ENCODE measurements around the gene TSHZ1. TPM values are rescaled to one million over a fixed set of nuclear protein-coding genes. Genes with fewer than 3 reads are reported as not detected.

TSHZ1 gene
- total and polyA plus RNA-seq, 9 donors, result 16.0 to 31.8 (median 26.2) TPM

DNA sequence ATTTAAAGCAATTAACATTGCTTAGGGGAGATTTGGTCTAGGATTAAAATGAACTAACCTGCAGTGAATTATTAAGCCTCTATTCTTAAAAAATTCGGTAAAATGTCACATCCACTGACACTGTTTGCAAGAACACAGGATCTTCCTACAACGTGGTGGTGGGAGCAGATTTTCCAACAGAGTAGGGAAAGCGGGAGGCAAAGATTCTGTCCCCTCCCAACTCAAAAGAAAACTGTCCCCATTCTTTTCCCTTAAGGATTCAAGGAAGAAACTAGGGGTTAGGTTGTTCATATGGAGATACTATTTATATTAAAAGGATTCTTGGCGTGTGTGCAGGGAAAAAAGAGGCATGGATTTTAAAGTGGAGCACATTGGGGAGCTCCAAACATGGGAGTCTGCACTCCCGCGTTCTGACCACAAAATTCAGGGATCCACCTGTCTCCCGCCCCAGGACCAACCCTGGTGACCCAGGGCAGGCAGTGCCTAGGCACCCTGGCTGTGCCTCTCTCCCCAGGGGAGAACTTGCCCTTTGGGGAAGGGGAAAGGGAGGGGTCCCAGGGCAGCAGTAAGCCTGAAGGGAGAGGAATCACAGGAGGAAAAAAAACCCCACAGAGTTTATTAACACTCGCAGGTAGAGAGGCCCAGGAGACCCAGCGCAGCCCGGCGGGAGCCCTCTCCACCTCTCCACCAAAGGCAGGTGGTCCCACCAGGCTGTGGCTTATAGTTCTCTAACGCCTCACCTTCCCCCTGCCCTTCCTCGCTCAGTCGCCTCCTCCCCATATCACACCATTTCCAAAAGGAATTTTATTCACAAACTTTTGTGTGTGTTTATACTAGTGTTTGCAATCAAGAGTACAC lies 3.9 kb upstream of the TSHZ1 start:
- Histone ChIP-seq H3K4me1 (ENCODE audit: control insufficient read depth, insufficient read depth, low read length) (peaks cover 37% of the 10 kb centered on the region), H3K27me3 (ENCODE audit: control insufficient read depth, insufficient read depth, low read length) (peaks cover 2% of the 10 kb centered on the region), H3K9me3 (replicated peaks; ENCODE audit: control insufficient read depth, low read depth, low read length) (no peaks in the 10 kb centered on the region), H3K27ac (ENCODE audit: low read length) (peak overlapping the region; percentile 98), H3K36me3 (ENCODE audit: control insufficient read depth, insufficient read depth, low read length) (peaks cover under 1% of the 10 kb centered on the region), H3K4me3 (ENCODE audit: low read length) (peak overlapping the region; percentile 91)
- DNase-seq, result peak; percentile 36
- 8% methylated on average over 2 of the region's 14 CpGs for WGBS (ENCODE audit: insufficient coverage)

DNA sequence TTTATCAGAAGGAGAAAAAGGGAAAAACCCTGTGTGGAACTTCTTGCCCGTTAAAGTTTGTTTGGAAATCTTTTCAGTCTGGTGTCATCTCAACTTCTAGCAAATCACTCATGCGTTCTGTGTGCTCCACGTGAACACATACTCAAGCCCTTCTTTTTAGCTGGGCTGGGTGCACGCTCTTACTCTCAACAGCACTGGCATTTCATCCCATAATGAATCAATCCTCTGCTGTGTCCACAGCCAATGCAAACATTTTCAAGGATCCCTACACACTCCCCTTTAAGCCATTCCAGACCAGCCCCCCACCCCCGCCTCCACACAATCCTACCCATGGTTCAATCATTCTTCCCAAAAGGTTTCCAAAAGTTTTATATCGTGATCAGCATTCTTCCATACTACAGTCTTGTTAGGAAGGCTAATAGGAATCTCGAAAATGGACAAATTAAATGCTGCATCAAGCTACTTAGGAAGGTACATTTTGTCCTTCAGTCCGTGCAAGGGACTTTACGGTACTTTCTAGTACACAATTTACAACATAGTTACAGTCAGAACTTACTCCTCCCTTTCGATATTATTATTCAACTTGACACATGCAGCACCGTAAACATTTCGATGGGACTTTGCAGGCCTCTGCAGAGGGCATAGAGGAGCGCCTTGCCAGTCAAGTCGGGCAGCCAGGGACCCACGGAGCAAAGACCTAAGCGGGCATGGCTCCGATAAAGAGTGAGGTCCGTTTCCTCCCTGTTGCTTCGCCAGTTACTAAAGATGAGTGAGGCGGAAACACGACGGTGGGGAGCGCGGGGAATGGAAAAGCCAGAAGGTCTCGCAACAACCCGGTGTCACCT lies 3.1 kb upstream of the TSHZ1 start:
- DNase-seq, result peak; percentile 67
- WGBS (ENCODE audit: insufficient coverage), result 4% methylated on average over 22 of the region's 26 CpGs
- no peaks in the 10 kb centered on the region for H3K9me3 ChIP-seq (replicated peaks; ENCODE audit: control insufficient read depth, low read depth, low read length)

DNA sequence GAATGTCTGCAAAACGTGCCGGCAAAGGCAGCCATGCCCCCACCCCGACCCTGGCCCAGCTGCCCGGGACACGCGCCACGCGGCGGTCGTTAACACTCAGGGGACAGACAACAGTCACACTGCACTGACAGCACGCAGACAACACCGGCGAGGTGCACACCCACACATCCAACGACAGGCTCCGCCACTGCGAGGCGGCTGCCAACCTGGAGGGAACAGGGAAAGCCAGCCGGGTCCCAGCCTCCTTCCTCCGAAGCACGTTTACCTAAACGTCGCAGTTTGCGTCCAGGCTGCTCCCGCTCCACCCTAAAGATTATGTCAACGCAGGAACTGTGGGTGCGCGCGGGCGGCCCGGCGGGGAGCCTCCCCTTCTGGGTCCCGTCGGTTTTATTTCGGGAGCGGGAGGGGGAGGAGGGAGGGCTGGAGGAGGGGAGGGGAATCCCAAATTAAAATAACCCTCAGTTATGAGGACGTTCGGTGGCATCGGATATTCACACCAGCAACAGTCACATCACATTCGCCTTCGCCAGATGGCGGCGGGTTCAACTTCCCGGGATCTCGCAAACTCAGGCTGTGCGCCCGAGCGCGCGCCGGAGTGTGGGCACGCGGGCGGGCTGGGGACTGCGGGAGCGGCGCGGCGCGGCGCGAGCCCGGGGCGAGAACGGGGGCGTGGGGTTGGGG lies 2.3 kb upstream of the TSHZ1 start:
- DNase-seq, result peak; percentile 79
- Histone ChIP-seq H3K27ac (ENCODE audit: low read length) (peak overlapping the region; percentile 98), H3K27me3 (ENCODE audit: control insufficient read depth, insufficient read depth, low read length) (peaks cover 2% of the 10 kb centered on the region), H3K4me1 (ENCODE audit: control insufficient read depth, insufficient read depth, low read length) (peaks cover 37% of the 10 kb centered on the region), H3K4me3 (ENCODE audit: low read length) (peak overlapping the region; percentile 91), H3K9me3 (replicated peaks; ENCODE audit: control insufficient read depth, low read depth, low read length) (no peaks in the 10 kb centered on the region), H3K36me3 (ENCODE audit: control insufficient read depth, insufficient read depth, low read length) (no peaks in the 10 kb centered on the region)
- under 1% methylated on average over 50 of the region's 65 CpGs for WGBS (ENCODE audit: insufficient coverage)

More for the DNA sequence above, 3.1 kb upstream of the TSHZ1 start:
- Histone ChIP-seq H3K36me3 (ENCODE audit: control insufficient read depth, insufficient read depth, low read length) (no peaks in the 10 kb centered on the region), H3K4me1 (ENCODE audit: control insufficient read depth, insufficient read depth, low read length) (peaks cover 34% of the 10 kb centered on the region), H3K4me3 (ENCODE audit: low read length) (peak overlapping the region; percentile 91), H3K27me3 (ENCODE audit: control insufficient read depth, insufficient read depth, low read length) (peaks cover 2% of the 10 kb centered on the region), H3K27ac (ENCODE audit: low read length) (peak overlapping the region; percentile 98)

DNA sequence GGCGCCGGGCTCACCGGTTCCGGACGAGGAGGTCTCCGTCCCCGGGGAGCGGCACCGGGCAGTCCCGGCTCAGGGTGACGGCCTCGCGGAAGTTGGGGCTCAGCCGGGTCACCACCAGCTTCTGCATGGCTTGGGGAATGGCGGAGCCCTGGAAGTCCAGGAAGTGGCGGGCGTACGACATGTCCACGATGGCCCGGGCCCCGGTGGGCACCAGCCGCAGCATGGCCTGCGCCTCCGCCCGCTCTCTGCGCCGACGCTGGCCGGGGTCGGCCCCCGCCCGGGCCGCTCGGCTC lies 1.8 kb upstream of the TSHZ1 start:
- Histone ChIP-seq H3K36me3 (ENCODE audit: control insufficient read depth, insufficient read depth, low read length) (no peaks in the 10 kb centered on the region), H3K27ac (ENCODE audit: low read length) (peak overlapping the region; percentile 98), H3K9me3 (replicated peaks; ENCODE audit: control insufficient read depth, low read depth, low read length) (no peaks in the 10 kb centered on the region), H3K4me3 (ENCODE audit: low read length) (peak overlapping the region; percentile 91), H3K4me1 (ENCODE audit: control insufficient read depth, insufficient read depth, low read length) (peaks cover 36% of the 10 kb centered on the region), H3K27me3 (ENCODE audit: control insufficient read depth, insufficient read depth, low read length) (peaks cover 2% of the 10 kb centered on the region)
- WGBS (ENCODE audit: insufficient coverage), result under 1% methylated on average over 34 of the region's 34 CpGs
- DNase-seq, result no peak

DNA sequence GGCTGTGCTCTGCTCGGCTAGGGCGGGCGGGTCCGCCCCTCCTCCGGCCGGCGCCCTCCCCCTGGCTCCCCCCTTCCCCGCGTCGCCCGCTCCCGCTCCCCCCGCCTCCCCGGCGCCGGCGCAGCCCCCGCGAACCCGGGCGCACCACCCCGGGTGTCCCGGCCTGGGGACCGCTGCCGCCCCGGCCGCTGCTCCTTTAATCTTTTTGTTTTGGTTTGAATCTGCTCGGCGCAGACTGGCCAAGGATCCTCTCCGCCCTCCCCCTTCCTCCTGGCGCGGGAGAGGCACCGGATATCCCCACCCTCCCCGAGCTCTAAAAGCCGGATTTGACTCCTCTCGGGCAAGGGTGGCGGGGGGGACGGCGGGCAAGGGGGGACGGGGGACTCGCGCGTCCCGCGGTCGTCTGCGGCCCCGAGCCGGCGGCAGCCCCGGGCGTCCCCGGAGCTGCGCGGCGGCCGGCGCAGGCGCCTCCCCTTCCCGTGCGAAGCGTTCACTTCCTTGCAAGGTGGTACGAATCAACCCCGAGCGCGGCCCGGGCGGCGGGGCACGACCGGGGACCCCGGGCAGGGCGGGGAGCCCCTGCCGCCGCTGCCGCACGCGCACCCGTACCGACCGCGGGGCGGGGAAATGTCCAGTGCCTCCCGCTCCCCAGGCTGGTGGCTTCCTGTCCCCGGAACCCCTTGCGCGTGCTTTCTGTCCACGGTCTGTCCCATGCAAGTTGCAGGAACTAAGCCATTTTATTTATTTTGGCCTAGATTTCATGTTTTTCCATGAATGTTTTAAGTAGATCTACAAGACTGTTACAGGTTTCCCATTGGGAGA lies 1.3 kb upstream of the TSHZ1 start, which contains the start of gene PTGR3:
Gene PTGR3, minus strand, starts transcription at position 11 of the 822 bp plus-strand sequence. CDS start 81 bp downstream, outside the sequence.
- H3K4me1 ChIP-seq (ENCODE audit: control insufficient read depth, insufficient read depth, low read length), result peaks cover 30% of the 10 kb centered on the region
- no peaks in the 10 kb centered on the region for H3K9me3 ChIP-seq (replicated peaks; ENCODE audit: control insufficient read depth, low read depth, low read length)
- 0% methylated on average over 66 of the region's 88 CpGs for WGBS (ENCODE audit: insufficient coverage)
- DNase-seq, result peak; percentile 95
- peaks cover 2% of the 10 kb centered on the region for H3K27me3 ChIP-seq (ENCODE audit: control insufficient read depth, insufficient read depth, low read length)
- peak within 1 kb of the TSS; percentile 95 for H3K4me3 ChIP-seq (ENCODE audit: low read length)
- no peaks in the 10 kb centered on the region for H3K36me3 ChIP-seq (ENCODE audit: control insufficient read depth, insufficient read depth, low read length)
- peak within 1 kb of the TSS; percentile 98 for H3K27ac ChIP-seq (ENCODE audit: low read length)

DNA sequence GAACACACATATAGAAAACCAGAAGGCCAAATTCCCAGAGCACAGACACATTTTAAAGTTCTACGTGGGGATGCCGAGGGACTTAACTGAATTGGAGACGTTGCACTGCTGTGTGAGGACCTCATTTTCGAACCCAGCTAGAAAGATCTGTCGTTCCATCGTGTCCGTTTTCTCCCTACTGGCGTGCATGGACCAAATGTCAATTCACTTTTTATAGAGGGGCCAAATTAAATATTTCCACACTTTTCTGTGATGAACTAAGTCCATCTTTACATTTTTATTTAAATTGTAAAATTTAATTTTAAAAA lies 692 bp upstream of the TSHZ1 start:
- Histone ChIP-seq H3K4me3 (ENCODE audit: low read length) (peak overlapping the region; percentile 95), H3K36me3 (ENCODE audit: control insufficient read depth, insufficient read depth, low read length) (no peaks in the 10 kb centered on the region), H3K27ac (ENCODE audit: low read length) (peak overlapping the region; percentile 98), H3K9me3 (replicated peaks; ENCODE audit: control insufficient read depth, low read depth, low read length) (no peaks in the 10 kb centered on the region), H3K4me1 (ENCODE audit: control insufficient read depth, insufficient read depth, low read length) (peaks cover 31% of the 10 kb centered on the region), H3K27me3 (ENCODE audit: control insufficient read depth, insufficient read depth, low read length) (peaks cover 2% of the 10 kb centered on the region)
- no CpG with 5 or more reads among the region's 8 CpGs for WGBS (ENCODE audit: insufficient coverage)
- no peak for DNase-seq

DNA sequence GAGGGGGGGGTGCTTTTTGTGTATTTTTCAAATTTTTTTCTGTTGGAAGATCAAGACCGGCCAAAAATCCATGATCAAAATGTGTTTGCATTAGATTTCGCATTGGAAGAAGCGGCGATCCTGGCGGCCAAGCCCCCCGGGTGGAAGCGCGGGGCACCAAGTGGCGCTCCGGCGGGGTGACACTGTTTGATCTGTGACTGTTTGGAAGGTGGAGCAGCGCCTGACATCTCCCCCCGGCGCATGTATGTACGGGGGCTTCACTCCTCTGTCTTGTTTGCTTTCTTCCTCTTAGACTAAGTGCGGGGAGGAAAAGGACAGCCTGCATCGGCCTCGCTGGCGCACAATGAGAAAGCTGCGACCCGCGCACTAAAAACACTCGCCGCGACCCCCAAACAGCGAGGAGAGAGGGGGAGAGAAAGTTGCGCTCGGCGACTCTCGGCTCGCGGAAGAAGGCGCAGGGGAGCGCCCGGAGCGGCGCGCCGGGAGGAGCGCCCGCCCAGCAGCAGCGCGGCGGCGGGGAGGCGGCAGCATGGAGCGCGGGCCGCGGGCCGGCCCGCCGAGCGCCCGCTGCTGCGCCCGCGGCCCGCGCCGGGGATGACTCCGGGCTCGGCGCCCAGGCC lies 515 bp downstream of the TSHZ1 start:
- H3K27me3 ChIP-seq (ENCODE audit: control insufficient read depth, insufficient read depth, low read length), result no peaks in the 10 kb centered on the region
- no peak for DNase-seq
- WGBS (ENCODE audit: insufficient coverage), result under 1% methylated on average over 61 of the region's 64 CpGs
- H3K4me1 ChIP-seq (ENCODE audit: control insufficient read depth, insufficient read depth, low read length), result peaks cover 31% of the 10 kb centered on the region
- H3K36me3 ChIP-seq (ENCODE audit: control insufficient read depth, insufficient read depth, low read length), result peaks cover 2% of the 10 kb centered on the region
- peak overlapping the region; percentile 98 for H3K27ac ChIP-seq (ENCODE audit: low read length)
- H3K9me3 ChIP-seq (replicated peaks; ENCODE audit: control insufficient read depth, low read depth, low read length), result no peaks in the 10 kb centered on the region
- peak overlapping the region; percentile 95 for H3K4me3 ChIP-seq (ENCODE audit: low read length)

DNA sequence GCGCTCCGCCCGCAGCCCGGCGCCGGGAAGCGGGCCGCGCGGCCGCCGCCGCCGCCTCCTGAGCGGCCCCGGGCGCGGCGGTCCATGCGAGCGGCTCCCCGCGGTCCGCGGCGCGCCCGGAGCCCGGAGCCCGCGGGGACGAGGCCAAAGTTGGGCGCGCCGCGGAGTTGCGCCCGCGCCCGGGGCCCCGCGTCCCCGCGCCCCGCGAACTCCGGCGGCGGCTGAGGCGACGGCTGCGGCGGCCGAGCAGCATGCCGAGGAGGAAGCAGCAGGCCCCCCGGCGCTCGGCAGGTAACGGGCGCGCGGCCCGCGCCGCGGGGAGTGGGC lies 992 bp downstream of the TSHZ1 start:
- Histone ChIP-seq H3K4me3 (ENCODE audit: low read length) (peak overlapping the region; percentile 75), H3K27me3 (ENCODE audit: control insufficient read depth, insufficient read depth, low read length) (no peaks in the 10 kb centered on the region), H3K9me3 (replicated peaks; ENCODE audit: control insufficient read depth, low read depth, low read length) (no peaks in the 10 kb centered on the region), H3K27ac (ENCODE audit: low read length) (no peak overlapping the region), H3K36me3 (ENCODE audit: control insufficient read depth, insufficient read depth, low read length) (peaks cover 2% of the 10 kb centered on the region), H3K4me1 (ENCODE audit: control insufficient read depth, insufficient read depth, low read length) (peaks cover 30% of the 10 kb centered on the region)
- no peak for DNase-seq
- under 1% methylated on average over 66 of the region's 66 CpGs for WGBS (ENCODE audit: insufficient coverage)

DNA sequence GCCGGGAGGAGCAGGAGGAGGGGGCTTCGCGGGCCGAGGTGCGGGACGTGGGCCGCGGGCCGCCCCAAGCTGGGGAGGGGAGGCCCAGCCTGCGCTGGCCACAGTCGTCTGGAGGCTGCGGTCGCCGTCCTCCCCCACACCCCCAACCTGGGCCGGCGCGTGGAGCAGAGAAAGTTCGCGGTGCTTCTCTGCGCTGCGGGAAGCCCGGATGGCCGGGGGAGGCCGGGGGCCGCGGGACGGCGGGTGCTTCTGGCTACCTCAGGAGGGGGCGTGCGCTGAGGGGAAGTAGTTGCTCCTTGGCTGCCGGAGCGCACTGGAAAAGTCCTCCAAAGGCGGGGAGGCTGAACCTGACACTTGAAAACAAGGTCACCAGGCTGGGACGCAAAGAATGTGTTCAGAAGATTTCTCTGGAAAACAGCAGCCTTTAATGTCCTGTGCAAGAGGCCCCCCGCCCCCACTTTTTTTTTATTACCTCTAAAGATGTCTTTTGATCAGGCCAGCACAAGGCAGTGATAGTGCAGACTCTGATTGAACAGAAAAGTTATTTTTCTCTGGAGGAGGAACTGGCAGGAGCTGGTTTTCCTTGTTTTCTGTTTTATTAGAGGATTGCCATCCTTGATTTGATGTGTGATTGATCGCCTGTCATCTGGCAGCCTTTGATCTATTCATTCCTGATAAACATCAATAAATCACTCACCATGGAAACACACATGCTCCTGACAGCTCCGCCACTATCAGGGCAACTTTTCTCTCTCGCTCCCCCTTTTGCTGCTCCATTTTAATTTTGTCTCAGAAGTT lies 1.6 kb downstream of the TSHZ1 start:
- 3% methylated on average over 25 of the region's 38 CpGs for WGBS (ENCODE audit: insufficient coverage)
- DNase-seq, result peak; percentile 83

More for the DNA sequence above, 1.6 kb downstream of the TSHZ1 start:
- H3K27me3 ChIP-seq (ENCODE audit: control insufficient read depth, insufficient read depth, low read length), result no peaks in the 10 kb centered on the region
- H3K4me3 ChIP-seq (ENCODE audit: low read length), result peak overlapping the region; percentile 75
- H3K27ac ChIP-seq (ENCODE audit: low read length), result peak overlapping the region; percentile 81
- no peaks in the 10 kb centered on the region for H3K9me3 ChIP-seq (replicated peaks; ENCODE audit: control insufficient read depth, low read depth, low read length)
- H3K4me1 ChIP-seq (ENCODE audit: control insufficient read depth, insufficient read depth, low read length), result peaks cover 29% of the 10 kb centered on the region
- peaks cover 2% of the 10 kb centered on the region for H3K36me3 ChIP-seq (ENCODE audit: control insufficient read depth, insufficient read depth, low read length)

Measured in muscle of leg (tissue), 11 donors.